Measurements from ENCODE around the gene SPINK9.
A peak's percentile ranks its signal among the peaks of the same experiment; 100 is the strongest.

SPINK9 gene

GRCh38 chr5:148335259-148335658 lies at the start of gene SPINK9:
SPINK9 (plus strand) TSS chr5:148335559; CDS start chr5:148335614, 55 bp downstream.
- no peak for DNase-seq

GRCh38 chr5:148290271-148291195 lies 44.8 kb upstream of the SPINK9 start:
- DNase-seq, result no peak

GRCh38 chr5:148297731-148298130 lies 37.6 kb upstream of the SPINK9 start:
- no peak for DNase-seq

DNA sequence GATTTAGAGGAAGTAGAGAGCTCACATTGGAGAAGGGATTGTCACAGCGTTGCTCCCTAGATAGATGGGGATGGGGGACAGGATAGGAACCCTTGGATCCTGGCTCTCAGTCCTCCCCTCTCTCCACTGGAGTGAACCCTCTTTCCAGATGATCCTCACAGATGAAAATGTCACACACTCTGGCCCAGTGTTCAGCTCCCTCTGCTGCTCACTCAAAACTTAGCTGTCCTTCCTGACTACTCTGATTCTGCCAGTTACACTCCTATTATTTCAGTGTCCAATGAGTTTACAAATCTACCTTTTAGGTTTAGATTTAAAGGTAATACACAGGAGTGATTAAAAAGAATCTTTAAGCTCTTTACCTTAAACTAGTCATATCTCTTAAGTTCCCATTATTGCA lies 28.9 kb upstream of the SPINK9 start:
- no peak for DNase-seq

DNA sequence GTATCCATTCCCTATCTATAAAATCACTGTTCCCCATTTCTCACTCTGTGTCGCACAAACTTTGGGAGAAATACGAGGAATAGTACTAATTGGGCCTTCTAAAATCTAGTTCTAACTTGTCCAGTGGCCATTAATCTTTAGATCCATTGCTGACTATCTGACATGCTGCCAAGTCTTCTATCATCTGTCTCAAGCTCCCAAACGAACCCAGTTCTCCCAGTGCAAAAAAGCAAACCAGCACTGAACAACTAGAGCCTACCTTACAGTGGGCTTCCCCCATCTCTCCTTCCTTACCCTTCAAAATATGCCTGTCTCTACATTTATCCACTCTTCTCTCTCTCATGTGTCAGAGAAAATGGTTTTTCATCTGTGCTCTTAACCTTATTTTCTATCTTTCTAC lies 26.3 kb upstream of the SPINK9 start:
- DNase-seq, result no peak

GRCh38 chr5:148309746-148310145 lies 25.6 kb upstream of the SPINK9 start:
- no peak for DNase-seq

GRCh38 chr5:148311484-148311883 lies 23.9 kb upstream of the SPINK9 start:
- DNase-seq, result no peak

- DNase-seq, result no peak
Observed at GRCh38 chr5:148312153-148312552, 23.2 kb upstream of the SPINK9 start, which contains the start of gene SPINK7. SPINK7 (plus strand) TSS chr5:148312423; CDS start chr5:148312484, 61 bp downstream.

- DNase-seq, result no peak
Observed at GRCh38 chr5:148314187-148314586, 21.2 kb upstream of the SPINK9 start.

GRCh38 chr5:148314731-148315130 lies 20.6 kb upstream of the SPINK9 start:
- DNase-seq, result no peak

GRCh38 chr5:148320011-148320963 lies 15.1 kb upstream of the SPINK9 start:
- peak; percentile 43 for DNase-seq

GRCh38 chr5:148333262-148333849 lies 2.0 kb upstream of the SPINK9 start:
- DNase-seq, result no peak

- no peak for DNase-seq
Observed at GRCh38 chr5:148336704-148337435, 1.5 kb downstream of the SPINK9 start.

- no peak for DNase-seq
Observed at GRCh38 chr5:148342371-148343045, 7.1 kb downstream of the SPINK9 start.

DNA sequence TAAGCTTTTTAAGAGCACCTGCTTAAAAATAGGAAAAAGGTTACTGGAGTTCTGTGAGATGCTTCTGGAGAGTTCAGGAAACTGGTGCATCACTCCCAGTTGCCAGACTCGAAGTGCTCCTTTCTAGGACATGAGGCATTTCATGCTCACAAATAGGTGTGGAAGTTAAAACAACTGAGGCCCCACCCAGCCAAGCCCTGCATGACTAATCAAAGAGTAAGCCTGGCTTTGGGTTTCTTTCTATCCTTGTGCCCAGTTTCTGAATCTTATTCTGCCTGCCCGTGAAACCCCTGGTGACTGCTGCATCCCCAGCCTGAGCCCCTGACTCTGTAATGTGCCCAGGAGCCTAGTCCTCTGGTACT lies 7.7 kb downstream of the SPINK9 start:
- DNase-seq, result no peak

- no peak for DNase-seq
Observed at GRCh38 chr5:148343603-148344487, 8.5 kb downstream of the SPINK9 start.

GRCh38 chr5:148347706-148348105 lies 12.3 kb downstream of the SPINK9 start:
- DNase-seq, result no peak

DNA sequence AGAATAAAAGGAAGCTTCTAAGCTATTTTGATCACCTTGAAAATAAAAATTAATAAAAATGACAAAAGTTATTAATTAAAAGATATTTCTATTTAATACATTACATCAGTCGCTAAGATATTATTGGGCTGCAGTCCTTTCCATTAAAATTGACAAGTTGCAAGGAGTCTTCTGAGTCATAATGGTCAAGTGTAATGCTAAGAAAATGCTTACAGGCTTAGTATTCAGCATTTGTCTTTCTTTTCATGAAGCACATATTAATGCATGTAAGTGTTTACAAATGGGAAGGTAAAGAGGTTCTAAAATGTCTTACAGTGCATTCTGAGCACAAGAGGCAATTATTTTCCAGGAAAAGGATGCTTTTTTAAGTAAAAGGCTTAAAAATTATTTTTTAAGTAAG lies 17.3 kb downstream of the SPINK9 start:
- no peak for DNase-seq

DNA sequence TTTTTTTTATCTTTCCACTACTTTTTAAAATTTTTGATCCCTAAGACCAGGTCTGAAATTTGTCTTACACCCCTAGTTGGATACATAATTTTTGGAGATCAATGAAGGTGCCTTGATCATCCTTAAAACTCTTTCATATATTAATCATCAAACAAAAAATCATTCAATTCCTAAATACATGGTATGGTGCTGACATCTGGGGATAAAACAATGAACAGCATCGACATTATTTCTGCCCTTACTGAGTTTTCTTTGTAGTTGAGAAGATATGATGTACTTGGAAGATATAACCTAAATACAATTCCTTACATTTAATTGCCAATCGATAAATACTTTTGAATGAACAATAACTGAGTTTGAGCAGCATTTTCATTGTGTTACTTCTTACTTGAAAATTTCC lies 18.3 kb downstream of the SPINK9 start:
- DNase-seq, result no peak

GRCh38 chr5:148364343-148364742 lies 29.0 kb downstream of the SPINK9 start:
- no peak for DNase-seq

DNA sequence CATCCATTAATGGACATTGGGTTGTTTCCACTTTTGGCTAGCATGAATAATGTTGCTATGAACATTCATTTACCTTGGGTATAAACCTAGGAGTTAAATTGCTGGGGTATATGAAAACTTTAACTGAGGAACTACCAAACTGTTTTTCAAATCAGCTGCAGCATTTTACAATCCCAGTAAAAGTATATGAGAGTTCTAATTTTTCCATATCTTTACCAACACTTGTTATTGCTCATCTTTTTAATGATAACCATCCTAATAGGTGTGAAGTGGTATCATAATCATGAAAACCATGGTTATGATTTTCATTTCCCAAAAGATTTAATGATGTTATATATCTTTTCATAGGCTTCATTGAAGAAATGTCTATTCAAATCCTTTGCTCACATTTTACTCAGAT lies 32.9 kb downstream of the SPINK9 start:
- DNase-seq, result no peak

All from activated CD4-positive, alpha-beta T cell treated with anti-CD3 and anti-CD28 coated beads for 48 hours (primary cell).